Fibroblast of mammary gland (primary cell): ENCODE measurements around the gene TBCA.

ENCODE experiments used
- DNase-seq: peaks from one replicate; pipeline ENCODE4 v3.0.0-alpha.2; 2010; ENCODE audit warnings: low read depth
- H3K4me3 ChIP-seq: 2 replicates; pipeline ENCODE4 v1.5.1; 2011; ENCODE audit warnings: low read depth, mild to moderate bottlenecking, low read length, moderate library complexity; ENCODE audit not compliant: control insufficient read depth
- TF ChIP-seq, protein P1 (sequence below): conservative IDR thresholded peaks from 2 replicates; pipeline ENCODE4 v1.5.1; 2011; ENCODE audit warnings: low read depth, low read length, inconsistent platforms; ENCODE audit not compliant: control insufficient read depth, insufficient read depth

The TBCA gene

DNA sequence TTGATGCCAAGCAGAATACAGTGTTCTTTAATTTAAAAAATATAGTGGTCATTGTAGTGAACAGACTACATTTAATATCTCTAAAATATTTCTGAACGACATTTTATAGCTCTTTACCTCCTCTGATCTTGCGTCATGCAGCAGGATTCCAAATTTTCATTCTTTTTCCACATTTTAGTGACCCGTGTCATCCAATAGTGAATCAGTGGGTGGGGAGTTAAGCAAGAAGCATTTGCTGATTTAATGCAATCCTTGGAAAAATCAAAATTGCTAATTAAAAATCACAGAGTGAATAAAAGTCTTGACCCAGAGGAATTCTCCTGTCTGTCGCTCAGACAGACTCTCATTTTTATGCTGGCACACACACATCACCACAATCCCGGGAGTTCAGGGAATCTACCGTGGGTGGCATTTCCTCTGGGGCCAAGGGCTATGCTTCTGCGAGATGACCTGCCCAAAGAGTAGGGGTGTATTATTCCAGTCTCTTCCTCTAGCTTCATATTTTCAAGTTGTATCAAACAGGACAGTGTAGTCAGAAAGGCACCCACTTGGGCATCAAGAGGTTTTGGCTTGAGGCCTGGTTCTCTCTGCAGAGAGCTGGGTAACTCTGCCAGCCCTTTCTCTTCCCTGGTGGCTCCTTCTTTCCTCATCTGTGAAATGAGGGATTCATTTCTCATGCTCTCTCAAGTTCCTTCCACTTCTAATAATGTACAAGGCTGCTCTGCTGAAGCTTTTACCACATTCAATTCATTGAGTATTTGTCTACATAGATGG is 112.9 kb downstream of the TBCA start:
- H3K4me3 ChIP-seq: no peak overlapping the region
- TF ChIP-seq, protein P1, sequence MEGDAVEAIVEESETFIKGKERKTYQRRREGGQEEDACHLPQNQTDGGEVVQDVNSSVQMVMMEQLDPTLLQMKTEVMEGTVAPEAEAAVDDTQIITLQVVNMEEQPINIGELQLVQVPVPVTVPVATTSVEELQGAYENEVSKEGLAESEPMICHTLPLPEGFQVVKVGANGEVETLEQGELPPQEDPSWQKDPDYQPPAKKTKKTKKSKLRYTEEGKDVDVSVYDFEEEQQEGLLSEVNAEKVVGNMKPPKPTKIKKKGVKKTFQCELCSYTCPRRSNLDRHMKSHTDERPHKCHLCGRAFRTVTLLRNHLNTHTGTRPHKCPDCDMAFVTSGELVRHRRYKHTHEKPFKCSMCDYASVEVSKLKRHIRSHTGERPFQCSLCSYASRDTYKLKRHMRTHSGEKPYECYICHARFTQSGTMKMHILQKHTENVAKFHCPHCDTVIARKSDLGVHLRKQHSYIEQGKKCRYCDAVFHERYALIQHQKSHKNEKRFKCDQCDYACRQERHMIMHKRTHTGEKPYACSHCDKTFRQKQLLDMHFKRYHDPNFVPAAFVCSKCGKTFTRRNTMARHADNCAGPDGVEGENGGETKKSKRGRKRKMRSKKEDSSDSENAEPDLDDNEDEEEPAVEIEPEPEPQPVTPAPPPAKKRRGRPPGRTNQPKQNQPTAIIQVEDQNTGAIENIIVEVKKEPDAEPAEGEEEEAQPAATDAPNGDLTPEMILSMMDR: no peak
- DNase-seq: peak; percentile 49

DNA sequence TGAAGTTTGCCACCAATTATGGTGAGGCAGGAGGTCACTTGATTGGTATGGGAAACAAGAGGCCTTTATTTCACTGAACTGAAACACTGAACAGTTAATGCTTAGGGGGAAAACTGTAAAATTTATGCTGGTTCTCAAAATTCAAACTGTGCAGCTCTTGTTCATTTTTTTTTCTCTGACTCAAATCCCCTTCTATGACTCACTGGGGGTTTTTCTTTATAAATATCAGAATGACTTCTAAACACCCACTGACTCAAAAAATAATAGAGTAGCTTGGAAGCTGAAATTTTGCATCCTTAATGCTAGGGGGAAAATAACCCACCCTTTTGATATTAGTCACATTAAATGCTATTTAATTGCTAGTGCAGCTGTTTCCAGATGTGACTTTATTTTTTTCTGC is 113.5 kb downstream of the TBCA start:
- TF ChIP-seq, protein P1: no peak
- H3K4me3 ChIP-seq: no peak overlapping the region
- no peak for DNase-seq

DNA sequence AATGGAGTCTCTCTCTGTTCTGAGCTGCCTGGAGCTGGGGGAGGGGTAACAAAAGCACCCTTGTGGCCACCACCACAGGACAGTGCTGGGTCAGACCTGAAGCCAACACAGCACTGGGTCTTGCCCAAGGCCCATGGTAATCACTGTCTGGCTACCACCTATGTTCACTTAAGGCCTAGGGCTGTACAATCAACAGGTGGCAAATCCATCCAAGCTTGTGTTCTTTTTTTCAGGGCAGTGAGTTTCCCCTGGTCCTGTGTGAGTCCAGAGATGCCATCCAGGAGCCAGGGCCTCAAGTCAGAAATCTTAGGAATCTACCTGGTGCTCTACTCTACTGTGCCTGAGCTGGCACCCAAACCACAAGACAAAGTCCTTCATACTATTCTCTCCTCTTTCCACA is 117.5 kb downstream of the TBCA start:
- no peak overlapping the region for H3K4me3 ChIP-seq
- TF ChIP-seq, protein P1: no peak
- no peak for DNase-seq

DNA sequence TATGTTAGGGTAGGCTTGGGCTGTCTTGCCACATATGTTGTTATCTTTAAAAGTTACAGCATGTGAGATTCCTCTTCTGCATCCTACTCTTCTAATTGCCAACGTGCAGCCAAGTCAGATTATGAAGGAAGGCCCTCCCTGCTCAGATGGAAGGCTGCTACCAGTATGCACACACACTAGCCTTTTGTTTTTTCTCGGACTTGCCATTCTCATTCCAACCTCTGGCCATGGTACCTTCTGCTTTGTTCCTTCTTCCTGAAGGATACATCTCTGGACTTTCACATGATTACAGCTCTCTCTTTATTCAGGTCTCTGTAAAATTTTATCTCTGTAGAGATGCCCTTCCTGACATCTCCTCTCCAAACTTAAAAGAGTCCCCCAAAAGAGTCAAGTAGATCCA is 124.8 kb downstream of the TBCA start:
- DNase-seq: no peak
- TF ChIP-seq, protein P1: no peak
- no peak overlapping the region for H3K4me3 ChIP-seq

DNA sequence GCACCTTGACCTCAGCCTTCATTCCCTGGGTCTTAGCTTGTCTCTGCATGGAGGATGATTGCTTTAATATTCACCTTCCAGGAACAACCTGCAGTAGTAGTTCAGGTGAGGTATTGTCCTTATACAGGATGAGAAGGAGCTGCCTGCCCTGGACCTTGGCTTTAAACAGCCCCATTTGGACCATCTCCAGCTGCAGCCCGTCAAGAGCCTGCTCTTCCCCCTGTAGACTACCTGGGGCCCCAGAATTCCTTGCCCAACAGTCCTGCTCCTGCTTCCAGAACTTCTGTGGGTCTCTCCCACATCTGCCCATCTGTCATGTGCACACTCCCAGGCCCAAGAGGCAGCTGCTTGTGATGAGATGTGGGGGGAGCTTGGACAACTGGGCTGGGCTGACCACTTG is 125.5 kb downstream of the TBCA start:
- no peak for DNase-seq
- H3K4me3 ChIP-seq: no peak overlapping the region
- TF ChIP-seq, protein P1: no peak

DNA sequence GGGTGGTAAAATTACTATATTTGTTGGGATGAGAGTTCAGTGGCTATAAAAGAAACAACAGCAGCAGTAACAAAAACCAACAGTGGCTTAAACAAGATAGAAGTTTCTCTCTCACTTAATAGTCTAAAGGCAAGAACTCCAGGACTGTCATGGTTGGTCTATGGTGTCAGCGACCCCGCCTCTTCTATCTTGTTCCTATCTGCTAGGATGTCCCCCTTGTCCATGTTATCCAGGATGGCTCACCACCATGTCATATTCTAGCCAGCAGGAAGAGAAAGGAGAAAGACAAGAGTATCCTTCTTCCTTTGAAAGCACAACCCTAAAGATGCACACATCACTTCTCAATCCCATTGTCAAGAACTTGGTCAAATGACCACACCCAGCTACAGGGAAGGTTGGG is 126.4 kb downstream of the TBCA start:
- no peak for DNase-seq
- no peak overlapping the region for H3K4me3 ChIP-seq
- TF ChIP-seq, protein P1: no peak

DNA sequence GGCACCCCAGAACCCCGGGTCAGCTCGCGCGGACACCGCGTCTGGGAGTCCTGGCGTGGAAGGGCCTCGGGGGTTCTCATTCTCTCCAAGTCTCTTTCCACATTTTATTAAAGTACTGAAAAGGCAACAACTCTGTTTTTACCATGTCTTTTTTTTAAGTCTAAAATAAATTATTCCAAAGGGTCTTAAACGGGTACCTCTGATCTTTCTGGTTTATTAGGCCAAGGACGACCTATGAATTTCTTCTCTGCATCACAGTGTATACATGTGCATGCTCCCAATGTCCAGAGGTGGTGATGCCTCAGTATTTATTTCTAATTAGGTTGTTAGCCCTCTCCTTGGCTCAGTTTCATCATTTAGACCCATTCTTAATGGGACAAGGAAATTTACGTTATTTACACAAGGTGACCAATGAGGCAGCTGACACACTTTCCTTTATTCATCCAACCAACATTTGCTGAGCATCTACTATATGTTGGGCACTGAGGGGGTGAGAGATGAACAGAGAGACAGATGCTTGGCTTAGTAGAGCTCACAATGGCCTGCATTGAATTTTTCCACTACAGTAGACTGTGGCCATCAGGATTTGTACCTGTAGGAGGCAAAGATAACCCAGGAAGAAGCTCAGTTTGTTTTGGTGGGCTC is 130.0 kb downstream of the TBCA start:
- no peak for DNase-seq
- TF ChIP-seq, protein P1: no peak
- H3K4me3 ChIP-seq: no peak overlapping the region
